ENCODE measurements around the gene CAMK1D.

DNA sequence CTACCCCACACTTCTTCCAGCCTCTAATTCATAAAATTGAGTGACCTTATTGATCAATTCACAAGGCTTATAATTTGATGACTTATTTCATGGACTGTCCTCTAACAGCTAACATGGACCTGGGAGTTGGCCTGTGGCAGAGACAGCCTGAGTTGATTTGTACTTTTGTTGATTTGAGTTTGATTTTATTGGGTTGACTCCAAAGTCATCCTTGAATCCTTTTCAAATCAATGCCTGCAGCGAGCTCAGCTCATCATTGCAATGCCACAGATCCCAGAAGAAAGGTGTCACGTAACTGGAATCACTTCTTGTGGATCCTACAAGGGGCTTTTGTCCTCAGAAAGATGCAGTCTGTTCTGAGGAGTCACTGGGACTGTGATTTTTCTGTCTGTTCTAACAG is 138.0 kb downstream of the CAMK1D start:
- TF ChIP-seq, protein P1, sequence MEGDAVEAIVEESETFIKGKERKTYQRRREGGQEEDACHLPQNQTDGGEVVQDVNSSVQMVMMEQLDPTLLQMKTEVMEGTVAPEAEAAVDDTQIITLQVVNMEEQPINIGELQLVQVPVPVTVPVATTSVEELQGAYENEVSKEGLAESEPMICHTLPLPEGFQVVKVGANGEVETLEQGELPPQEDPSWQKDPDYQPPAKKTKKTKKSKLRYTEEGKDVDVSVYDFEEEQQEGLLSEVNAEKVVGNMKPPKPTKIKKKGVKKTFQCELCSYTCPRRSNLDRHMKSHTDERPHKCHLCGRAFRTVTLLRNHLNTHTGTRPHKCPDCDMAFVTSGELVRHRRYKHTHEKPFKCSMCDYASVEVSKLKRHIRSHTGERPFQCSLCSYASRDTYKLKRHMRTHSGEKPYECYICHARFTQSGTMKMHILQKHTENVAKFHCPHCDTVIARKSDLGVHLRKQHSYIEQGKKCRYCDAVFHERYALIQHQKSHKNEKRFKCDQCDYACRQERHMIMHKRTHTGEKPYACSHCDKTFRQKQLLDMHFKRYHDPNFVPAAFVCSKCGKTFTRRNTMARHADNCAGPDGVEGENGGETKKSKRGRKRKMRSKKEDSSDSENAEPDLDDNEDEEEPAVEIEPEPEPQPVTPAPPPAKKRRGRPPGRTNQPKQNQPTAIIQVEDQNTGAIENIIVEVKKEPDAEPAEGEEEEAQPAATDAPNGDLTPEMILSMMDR (IDR thresholded peaks at IDR 0.05): no peak
- TF ChIP-seq SMC3 (IDR thresholded peaks at IDR 0.05; ENCODE audit: low read depth, low read length) (no peak), RAD21 (IDR thresholded peaks at IDR 0.05; ENCODE audit: low read length) (no peak), FOSL2 (IDR thresholded peaks at IDR 0.05; ENCODE audit: borderline replicate concordance, low read depth) (no peak), EP300 (IDR thresholded peaks at IDR 0.05; ENCODE audit: borderline replicate concordance in 1 of 2, low read depth in 1 of 2, low read length in 1 of 2) (no peak), POLR2AphosphoS5 (IDR thresholded peaks at IDR 0.05; ENCODE audit: low read depth, low read length) (no peak), SIN3A (IDR thresholded peaks at IDR 0.05; ENCODE audit: borderline replicate concordance, low read depth, low read length) (no peak), TAF1 (IDR thresholded peaks at IDR 0.05; ENCODE audit: borderline replicate concordance, low read depth, low read length) (no peak)
- TF ChIP-seq, protein P2, sequence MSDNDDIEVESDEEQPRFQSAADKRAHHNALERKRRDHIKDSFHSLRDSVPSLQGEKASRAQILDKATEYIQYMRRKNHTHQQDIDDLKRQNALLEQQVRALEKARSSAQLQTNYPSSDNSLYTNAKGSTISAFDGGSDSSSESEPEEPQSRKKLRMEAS (IDR thresholded peaks at IDR 0.05; ENCODE audit: low read depth): no peak

Data from SK-N-SH (cell line).